Measurements from ENCODE around the gene ADAMTSL5. TPM values are rescaled to one million over a fixed set of nuclear protein-coding genes. Genes with fewer than 3 reads are reported as not detected.
A peak's percentile ranks its signal among the peaks of the same experiment; 100 is the strongest.

Gene ADAMTSL5
- total and polyA plus RNA-seq, 2 of the 13 experiments (the other 11 are each of a cell fraction or from before 2014, with no cell fraction given), result 0.60 to 2.7 TPM

DNA sequence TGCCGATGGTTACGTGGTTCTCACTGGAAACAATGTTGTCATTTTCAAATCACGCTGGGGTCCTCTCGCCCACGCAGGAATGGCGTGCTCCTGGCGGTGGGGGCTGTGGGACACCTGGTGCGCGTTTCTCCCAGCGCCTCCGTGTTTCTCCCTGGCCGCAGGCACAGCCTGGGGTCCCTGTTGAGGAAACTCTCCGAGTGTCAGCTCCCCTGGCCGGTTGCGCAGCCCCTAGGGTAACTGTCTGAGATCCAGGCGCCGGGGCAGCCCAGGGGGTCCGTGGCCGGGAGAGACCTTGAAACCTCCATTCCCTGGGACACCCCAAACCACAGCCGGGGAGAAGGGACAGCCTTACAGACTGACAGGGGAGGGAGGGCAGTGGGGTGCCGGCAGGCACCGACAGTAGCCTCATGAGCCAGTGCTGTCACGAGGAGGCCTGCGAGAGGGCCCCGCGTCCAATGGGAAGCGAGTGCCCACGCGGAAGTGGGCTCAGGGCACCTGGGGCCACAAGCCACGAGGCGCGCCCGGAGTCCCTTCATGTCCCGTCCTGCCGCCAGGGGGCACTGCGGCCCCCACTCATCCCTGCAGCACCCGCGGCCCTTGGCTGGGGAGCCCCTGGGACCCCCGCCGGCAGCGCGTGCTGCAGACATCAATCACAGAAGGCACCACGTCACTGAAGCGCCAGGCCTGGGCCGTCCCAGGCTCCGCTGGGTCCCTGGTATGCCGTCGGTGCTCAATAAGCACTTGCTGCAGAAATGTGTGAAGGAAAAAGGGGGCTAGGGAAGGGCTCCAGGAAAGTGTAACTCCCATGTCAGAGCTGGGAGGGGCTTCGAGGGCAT is 9.5 kb downstream of the ADAMTSL5 start:
- H3K27ac ChIP-seq (ENCODE audit: extremely low read length, insufficient read depth, low read length), result no peak overlapping the region
- CTCF ChIA-PET (ENCODE audit: low intra/inter-chr PET ratio, low total read pairs), result interaction anchor here (0.6 to 1.2 kb wide), 2 partner anchors 10 to 96 kb away, joined by 3 to 5 read pairs; partner anchors contain the start of genes ADAMTSL5 and DAZAP1
- in situ Hi-C loops (cut with HindIII; ENCODE audit: extremely low pct_ligation_motif_present, low pct_unique_long_range_greater_than_20kb), result no loop called here
- TF ChIP-seq ZSCAN30 (CRISPR knock-in tag; IDR thresholded peaks at IDR 0.05), result no peak
- TF ChIP-seq NBN (conservative IDR thresholded peaks at IDR 0.05), result no peak
- no peak for TF ChIP-seq ARNT (IDR thresholded peaks at IDR 0.05)
- no peak for TF ChIP-seq ISX (CRISPR knock-in tag; conservative IDR thresholded peaks at IDR 0.05)
- TF ChIP-seq ZFY (CRISPR knock-in tag; IDR thresholded peaks at IDR 0.05), result peak; percentile 36; the same call in 1 of the 2 replicates
- no peak for TF ChIP-seq ATF7-NPFF (CRISPR knock-in tag; IDR thresholded peaks at IDR 0.05; ENCODE audit: low read depth)
- TF ChIP-seq ZNF790 (CRISPR knock-in tag; IDR thresholded peaks at IDR 0.05; ENCODE audit: borderline replicate concordance), result no peak
- TF ChIP-seq, protein P1, sequence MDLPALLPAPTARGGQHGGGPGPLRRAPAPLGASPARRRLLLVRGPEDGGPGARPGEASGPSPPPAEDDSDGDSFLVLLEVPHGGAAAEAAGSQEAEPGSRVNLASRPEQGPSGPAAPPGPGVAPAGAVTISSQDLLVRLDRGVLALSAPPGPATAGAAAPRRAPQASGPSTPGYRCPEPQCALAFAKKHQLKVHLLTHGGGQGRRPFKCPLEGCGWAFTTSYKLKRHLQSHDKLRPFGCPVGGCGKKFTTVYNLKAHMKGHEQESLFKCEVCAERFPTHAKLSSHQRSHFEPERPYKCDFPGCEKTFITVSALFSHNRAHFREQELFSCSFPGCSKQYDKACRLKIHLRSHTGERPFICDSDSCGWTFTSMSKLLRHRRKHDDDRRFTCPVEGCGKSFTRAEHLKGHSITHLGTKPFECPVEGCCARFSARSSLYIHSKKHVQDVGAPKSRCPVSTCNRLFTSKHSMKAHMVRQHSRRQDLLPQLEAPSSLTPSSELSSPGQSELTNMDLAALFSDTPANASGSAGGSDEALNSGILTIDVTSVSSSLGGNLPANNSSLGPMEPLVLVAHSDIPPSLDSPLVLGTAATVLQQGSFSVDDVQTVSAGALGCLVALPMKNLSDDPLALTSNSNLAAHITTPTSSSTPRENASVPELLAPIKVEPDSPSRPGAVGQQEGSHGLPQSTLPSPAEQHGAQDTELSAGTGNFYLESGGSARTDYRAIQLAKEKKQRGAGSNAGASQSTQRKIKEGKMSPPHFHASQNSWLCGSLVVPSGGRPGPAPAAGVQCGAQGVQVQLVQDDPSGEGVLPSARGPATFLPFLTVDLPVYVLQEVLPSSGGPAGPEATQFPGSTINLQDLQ (CRISPR knock-in tag; IDR thresholded peaks at IDR 0.05), result no peak
- TF ChIP-seq ZNF737 (CRISPR knock-in tag; IDR thresholded peaks at IDR 0.05; ENCODE audit: borderline replicate concordance), result no peak
- TF ChIP-seq TMF1 (CRISPR knock-in tag; IDR thresholded peaks at IDR 0.05; ENCODE audit: low read depth), result no peak
- TF ChIP-seq, protein P2, sequence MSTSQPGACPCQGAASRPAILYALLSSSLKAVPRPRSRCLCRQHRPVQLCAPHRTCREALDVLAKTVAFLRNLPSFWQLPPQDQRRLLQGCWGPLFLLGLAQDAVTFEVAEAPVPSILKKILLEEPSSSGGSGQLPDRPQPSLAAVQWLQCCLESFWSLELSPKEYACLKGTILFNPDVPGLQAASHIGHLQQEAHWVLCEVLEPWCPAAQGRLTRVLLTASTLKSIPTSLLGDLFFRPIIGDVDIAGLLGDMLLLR (CRISPR knock-in tag; IDR thresholded peaks at IDR 0.05), result no peak
- no peak for TF ChIP-seq FOXP1 (IDR thresholded peaks at IDR 0.05)
- TF ChIP-seq FOXP1 (CRISPR knock-in tag; IDR thresholded peaks at IDR 0.05), result no peak
- TF ChIP-seq FOXA3 (CRISPR knock-in tag; IDR thresholded peaks at IDR 0.05), result 0 out of 2 replicates have a peak, but pooled peaks have one; percentile 13
- TF ChIP-seq, protein P3, sequence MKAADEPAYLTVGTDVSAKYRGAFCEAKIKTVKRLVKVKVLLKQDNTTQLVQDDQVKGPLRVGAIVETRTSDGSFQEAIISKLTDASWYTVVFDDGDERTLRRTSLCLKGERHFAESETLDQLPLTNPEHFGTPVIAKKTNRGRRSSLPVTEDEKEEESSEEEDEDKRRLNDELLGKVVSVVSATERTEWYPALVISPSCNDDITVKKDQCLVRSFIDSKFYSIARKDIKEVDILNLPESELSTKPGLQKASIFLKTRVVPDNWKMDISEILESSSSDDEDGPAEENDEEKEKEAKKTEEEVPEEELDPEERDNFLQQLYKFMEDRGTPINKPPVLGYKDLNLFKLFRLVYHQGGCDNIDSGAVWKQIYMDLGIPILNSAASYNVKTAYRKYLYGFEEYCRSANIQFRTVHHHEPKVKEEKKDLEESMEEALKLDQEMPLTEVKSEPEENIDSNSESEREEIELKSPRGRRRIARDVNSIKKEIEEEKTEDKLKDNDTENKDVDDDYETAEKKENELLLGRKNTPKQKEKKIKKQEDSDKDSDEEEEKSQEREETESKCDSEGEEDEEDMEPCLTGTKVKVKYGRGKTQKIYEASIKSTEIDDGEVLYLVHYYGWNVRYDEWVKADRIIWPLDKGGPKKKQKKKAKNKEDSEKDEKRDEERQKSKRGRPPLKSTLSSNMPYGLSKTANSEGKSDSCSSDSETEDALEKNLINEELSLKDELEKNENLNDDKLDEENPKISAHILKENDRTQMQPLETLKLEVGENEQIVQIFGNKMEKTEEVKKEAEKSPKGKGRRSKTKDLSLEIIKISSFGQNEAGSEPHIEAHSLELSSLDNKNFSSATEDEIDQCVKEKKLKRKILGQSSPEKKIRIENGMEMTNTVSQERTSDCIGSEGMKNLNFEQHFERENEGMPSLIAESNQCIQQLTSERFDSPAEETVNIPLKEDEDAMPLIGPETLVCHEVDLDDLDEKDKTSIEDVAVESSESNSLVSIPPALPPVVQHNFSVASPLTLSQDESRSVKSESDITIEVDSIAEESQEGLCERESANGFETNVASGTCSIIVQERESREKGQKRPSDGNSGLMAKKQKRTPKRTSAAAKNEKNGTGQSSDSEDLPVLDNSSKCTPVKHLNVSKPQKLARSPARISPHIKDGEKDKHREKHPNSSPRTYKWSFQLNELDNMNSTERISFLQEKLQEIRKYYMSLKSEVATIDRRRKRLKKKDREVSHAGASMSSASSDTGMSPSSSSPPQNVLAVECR (CRISPR knock-in tag; IDR thresholded peaks at IDR 0.05; ENCODE audit: borderline replicate concordance), result peak; percentile 63; the same call in 1 of the 2 replicates
- no peak for TF ChIP-seq MLLT10 (CRISPR knock-in tag; IDR thresholded peaks at IDR 0.05)
- no peak for TF ChIP-seq ATM (IDR thresholded peaks at IDR 0.05; ENCODE audit: borderline replicate concordance)
- TF ChIP-seq ZNF883 (CRISPR knock-in tag; IDR thresholded peaks at IDR 0.05; ENCODE audit: not compliant biosample characterization), result no peak

More for the DNA sequence above, 9.5 kb downstream of the ADAMTSL5 start:
- Histone ChIP-seq H3K9me3 (ENCODE audit: low read length) (no peaks in the 10 kb centered on the region), H3K4me2 (ENCODE audit: low read depth, low read length) (peak overlapping the region; percentile 43), H3K79me2 (ENCODE audit: insufficient read depth, low read length) (no peaks in the 10 kb centered on the region), H3K9ac (ENCODE audit: insufficient read depth, low read depth, low read length) (peak overlapping the region; percentile 43), H3K36me3 (replicated peaks in 1 of 2; ENCODE audit: control insufficient read depth in 1 of 2, insufficient read depth in 2 of 2, low read length in 2 of 2) (no peaks in the 10 kb centered on the region), H2AFZ (ENCODE audit: low read length) (no peak overlapping the region), H3K4me3 (replicated peaks in 1 of 3; ENCODE audit: insufficient read depth in 1 of 3, low read depth in 2 of 3, low read length in 3 of 3) (peak overlapping the region in 1 of 3 experiments; percentile 51; a peak in 2 of 6 replicates), H3K4me1 (ENCODE audit: insufficient read depth, low read length) (peaks cover 25% of the 10 kb centered on the region), H4K20me1 (ENCODE audit: insufficient read depth, low read length) (no peaks in the 10 kb centered on the region), H3K27me3 (ENCODE audit: control insufficient read depth in 1 of 2, insufficient read depth in 2 of 2, low read length in 2 of 2) (no peaks in the 10 kb centered on the region)
- BruUV-seq (replicated peaks), result no TSS peak
- intact Hi-C loops (cut with micrococcal nuclease; ENCODE audit: unreplicated experiment), result no loop called here
- FAIRE-seq, result no peak
- POLR2A ChIA-PET, result interaction anchor here (1.3 kb wide), 1 partner anchor 12 kb away, joined by 4 read pairs; the partner anchor contains the start of gene REEP6
- DNase-seq (ENCODE audit: low spot score), result no peak
- 69% methylated on average over 10 of the region's 49 CpGs for WGBS (ENCODE audit: low lambda C conversion rate)
- ATAC-seq, result peak; percentile 59

Measured in HepG2 (cell line).